GM18502 (cell line): ENCODE measurements around the gene TENM3.

Experiments used
- ATAC-seq: cut with Tn5 transposase; IDR thresholded peaks from one replicate; pipeline ENCODE4 v1.9.1; 2021; ENCODE audit warnings: mild to moderate bottlenecking; ENCODE audit not compliant: unreplicated experiment, poor library complexity

The TENM3 gene

GRCh38 chr4:182320092-182320491 is 76.9 kb downstream of the TENM3 start:
- ATAC-seq = no peak

GRCh38 chr4:182320580-182320979 is 77.4 kb downstream of the TENM3 start:
- ATAC-seq = no peak

- ATAC-seq = no peak
Measured at GRCh38 chr4:182324282-182324681, 81.1 kb downstream of the TENM3 start.

GRCh38 chr4:182325397-182325796 is 82.2 kb downstream of the TENM3 start:
- ATAC-seq = no peak

GRCh38 chr4:182325848-182326255 is 82.7 kb downstream of the TENM3 start:
- ATAC-seq = no peak

- no peak for ATAC-seq
Measured at GRCh38 chr4:182328505-182328904, 85.3 kb downstream of the TENM3 start.

GRCh38 chr4:182337366-182337765 is 94.2 kb downstream of the TENM3 start:
- ATAC-seq = no peak

GRCh38 chr4:182338063-182338462 is 94.9 kb downstream of the TENM3 start:
- no peak for ATAC-seq

GRCh38 chr4:182338746-182339145 is 95.5 kb downstream of the TENM3 start:
- ATAC-seq = no peak

GRCh38 chr4:182339221-182339641 is 96.0 kb downstream of the TENM3 start:
- ATAC-seq = no peak

GRCh38 chr4:182343453-182343852 is 100.3 kb downstream of the TENM3 start:
- no peak for ATAC-seq

- no peak for ATAC-seq
Measured at GRCh38 chr4:182344968-182345367, 101.8 kb downstream of the TENM3 start.

- ATAC-seq = no peak
Measured at GRCh38 chr4:182346250-182346649, 103.0 kb downstream of the TENM3 start.

- ATAC-seq = no peak
Measured at GRCh38 chr4:182346675-182347375, 103.6 kb downstream of the TENM3 start.

GRCh38 chr4:182348779-182349326 is 105.7 kb downstream of the TENM3 start:
- no peak for ATAC-seq

GRCh38 chr4:182350041-182350440 is 106.8 kb downstream of the TENM3 start:
- ATAC-seq = no peak

- ATAC-seq = no peak
Measured at GRCh38 chr4:182351485-182351884, 108.3 kb downstream of the TENM3 start.

- no peak for ATAC-seq
Measured at GRCh38 chr4:182354106-182354505, 110.9 kb downstream of the TENM3 start.

- no peak for ATAC-seq
Measured at GRCh38 chr4:182354867-182355266, 111.7 kb downstream of the TENM3 start.

- no peak for ATAC-seq
Measured at GRCh38 chr4:182367153-182367552, 124.0 kb downstream of the TENM3 start.

GRCh38 chr4:182369211-182369610 is 126.0 kb downstream of the TENM3 start:
- no peak for ATAC-seq

- ATAC-seq = no peak
Measured at GRCh38 chr4:182370491-182370890, 127.3 kb downstream of the TENM3 start.
